OCI-LY1 (cell line): ENCODE measurements around the gene LDLR.

Experiments used
- H2AFZ ChIP-seq: fragments of 200-600 bp; sonication (generic), shearing (Covaris generic); 2 replicates; pipeline ENCODE4 v1.6.0; 2014; ENCODE audit warnings: antibody characterized with exemption, mild to moderate bottlenecking, low read length
- H3F3A ChIP-seq: fragments of 200-600 bp; sonication (generic), shearing (Covaris generic); 2 replicates; pipeline ENCODE4 v1.6.0; 2014; ENCODE audit warnings: mild to moderate bottlenecking, antibody characterized with exemption, low read length, moderate library complexity; ENCODE audit not compliant: insufficient read depth
- H3K27ac ChIP-seq: fragments of 200-600 bp; sonication (generic); 2 replicates; pipeline ENCODE4 v1.5.1; 2014; ENCODE audit warnings: low read length, mixed run types, mild to moderate bottlenecking, low read depth; ENCODE audit not compliant: poor library complexity, severe bottlenecking
- H3K27me3 ChIP-seq: fragments of 200-600 bp; sonication (generic); 2 replicates; pipeline ENCODE4 v1.6.0; 2014; ENCODE audit warnings: antibody characterized with exemption, mild to moderate bottlenecking, low read length, moderate library complexity; ENCODE audit not compliant: insufficient read depth
- H3K36me3 ChIP-seq: fragments of 200-600 bp; sonication (generic); 2 replicates; pipeline ENCODE4 v1.6.1; 2014; ENCODE audit warnings: mild to moderate bottlenecking, antibody characterized with exemption, low read length, moderate library complexity, mixed read lengths; ENCODE audit not compliant: insufficient read depth
- H3K4me1 ChIP-seq: fragments of 200-600 bp; sonication (generic); 2 replicates; pipeline ENCODE4 v1.5.1; 2014; ENCODE audit warnings: mild to moderate bottlenecking, low read length, moderate library complexity; ENCODE audit not compliant: insufficient read depth, severe bottlenecking
- H3K4me2 ChIP-seq: fragments of 200-600 bp; sonication (generic), shearing (Covaris generic); 2 replicates; pipeline ENCODE4 v1.6.1; 2014; ENCODE audit warnings: low read length
- H3K4me3 ChIP-seq: fragments of 200-600 bp; sonication (generic); 2 replicates; pipeline ENCODE4 v1.5.1; 2014; ENCODE audit warnings: low read length, low read depth, mild to moderate bottlenecking, mixed read lengths; ENCODE audit not compliant: poor library complexity, severe bottlenecking
- H3K79me2 ChIP-seq: fragments of 200-600 bp; shearing (Covaris generic); 2 replicates; pipeline ENCODE4 v1.6.1; 2016; ENCODE audit warnings: mixed run types, low read length, mixed read lengths; ENCODE audit not compliant: insufficient read depth
- H3K9ac ChIP-seq: fragments of 200-600 bp; sonication (generic), shearing (Covaris generic); 2 replicates; pipeline ENCODE4 v1.6.1; 2014; ENCODE audit warnings: mild to moderate bottlenecking, low read length, mixed read lengths
- H3K9me2 ChIP-seq: fragments of 200-600 bp; sonication (generic), shearing (Covaris generic); 2 replicates; pipeline ENCODE4 v1.6.1; 2014; ENCODE audit warnings: low read depth, mild to moderate bottlenecking, low read length, mixed read lengths
- H3K9me3 ChIP-seq: fragments of 200-600 bp; shearing (Covaris generic); 2 replicates; pipeline ENCODE4 v1.6.1; 2014; ENCODE audit warnings: low read length, mixed read lengths
- H4K20me1 ChIP-seq: fragments of 200-600 bp; sonication (generic), shearing (Covaris generic); 2 replicates; pipeline ENCODE4 v1.6.0; 2016; ENCODE audit warnings: mild to moderate bottlenecking, low read length; ENCODE audit not compliant: insufficient read depth
- CTCF ChIP-seq: fragments of 200-600 bp; sonication (generic), shearing (Covaris generic); IDR thresholded peaks from 2 replicates; pipeline ENCODE4 v1.5.1; 2017; ENCODE audit warnings: mild to moderate bottlenecking, antibody characterized with exemption, low read length, moderate library complexity, mixed read lengths
- EZH2 ChIP-seq: fragments of 200-600 bp; sonication (generic), shearing (Covaris generic); IDR thresholded peaks from 2 replicates; pipeline ENCODE4 v1.8.0; 2017; ENCODE audit warnings: borderline replicate concordance, mixed run types, mild to moderate bottlenecking, antibody characterized with exemption, low read length, moderate library complexity, mixed read lengths

Gene LDLR

GRCh38 chr19:11090997-11091702 is 1.9 kb downstream of the LDLR start:
- no peaks in the 10 kb centered on the region for H3K9me3 ChIP-seq
- H3K36me3 ChIP-seq, result peaks cover 56% of the 10 kb centered on the region
- H3K9me2 ChIP-seq, result no peaks in the 10 kb centered on the region
- peak overlapping the region; percentile 91 for H3K9ac ChIP-seq
- peak overlapping the region; percentile 96 for H3K4me3 ChIP-seq
- peak overlapping the region; percentile 71 for H3K27ac ChIP-seq
- H3K27me3 ChIP-seq, result no peaks in the 10 kb centered on the region
- TF ChIP-seq EZH2 (no peak), CTCF (no peak)
- no peaks in the 10 kb centered on the region for H4K20me1 ChIP-seq
- no peaks in the 10 kb centered on the region for H3F3A ChIP-seq
- H3K4me1 ChIP-seq, result peaks cover 47% of the 10 kb centered on the region
- H3K79me2 ChIP-seq, result peaks cover 57% of the 10 kb centered on the region
- peak overlapping the region; percentile 97 for H3K4me2 ChIP-seq
- H2AFZ ChIP-seq, result no peak overlapping the region

DNA sequence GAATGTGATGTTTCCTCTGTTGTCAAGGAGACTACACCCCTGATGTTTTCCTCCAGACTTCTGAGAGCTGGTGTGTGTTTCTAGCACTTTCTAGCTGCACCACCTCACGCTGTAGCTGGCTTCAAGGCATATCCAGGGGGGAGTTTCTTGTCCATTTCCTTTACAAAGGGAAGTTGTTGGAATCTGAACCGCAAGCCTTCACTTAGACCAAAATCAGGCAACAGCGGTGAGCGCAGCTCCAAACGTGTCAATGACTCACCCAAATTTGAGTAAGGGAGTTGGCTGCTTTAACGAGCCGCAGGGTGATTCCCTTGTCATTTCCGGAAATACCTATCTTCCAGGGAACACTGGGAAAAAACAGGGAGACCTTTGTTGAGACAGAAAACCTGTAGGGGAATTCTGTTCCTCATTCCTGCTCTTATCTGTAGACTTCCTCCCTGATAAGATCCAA is 2.5 kb downstream of the LDLR start:
- Histone ChIP-seq H3K4me2 (peak overlapping the region; percentile 97), H3K27ac (no peak overlapping the region), H3F3A (no peaks in the 10 kb centered on the region), H3K79me2 (peaks cover 63% of the 10 kb centered on the region), H4K20me1 (no peaks in the 10 kb centered on the region), H3K36me3 (peaks cover 61% of the 10 kb centered on the region), H3K4me3 (peak overlapping the region; percentile 96), H2AFZ (no peak overlapping the region), H3K27me3 (no peaks in the 10 kb centered on the region), H3K9me3 (no peaks in the 10 kb centered on the region), H3K4me1 (peaks cover 47% of the 10 kb centered on the region), H3K9ac (peak overlapping the region; percentile 91; the same call in 1 of the 2 replicates), H3K9me2 (no peaks in the 10 kb centered on the region)
- no peak for TF ChIP-seq EZH2
- no peak for TF ChIP-seq CTCF

- Histone ChIP-seq H3K4me3 (no peak overlapping the region), H3K9ac (no peak overlapping the region), H4K20me1 (no peaks in the 10 kb centered on the region), H3K36me3 (peaks cover 65% of the 10 kb centered on the region), H3K4me2 (no peak overlapping the region), H3K9me2 (no peaks in the 10 kb centered on the region), H3K27me3 (no peaks in the 10 kb centered on the region), H3K79me2 (peaks cover 67% of the 10 kb centered on the region), H3K27ac (no peak overlapping the region), H3K9me3 (no peaks in the 10 kb centered on the region), H3K4me1 (peaks cover 47% of the 10 kb centered on the region), H2AFZ (no peak overlapping the region), H3F3A (no peaks in the 10 kb centered on the region)
- TF ChIP-seq CTCF, result no peak
- TF ChIP-seq EZH2, result no peak
These were observed 2.9 kb downstream of the LDLR start for GRCh38 chr19:11092181-11092538.
